ENCODE results near the gene PBX4.

GRCh38 chr19:19651076-19651475 is 32.6 kb upstream of the PBX4 start:
- TF ChIP-seq CTCF (IDR thresholded peaks at IDR 0.05): no peak
- no peak for TF ChIP-seq EP300 (IDR thresholded peaks at IDR 0.05)
- no peak for TF ChIP-seq POLR2A (IDR thresholded peaks at IDR 0.05)
- TF ChIP-seq POLR2AphosphoS5 (IDR thresholded peaks at IDR 0.05): no peak
